IMR-90 (cell line): ENCODE measurements around the gene SLC6A17. TPM values are rescaled to one million over a fixed set of nuclear protein-coding genes. Genes with fewer than 3 reads are reported as not detected.

Source experiments
- ATAC-seq: fragments of 200-7000 bp; cut with Tn5 transposase; 2 replicates; pipeline ENCODE4 v1.9.1; 2020; ENCODE audit warnings: low read depth, mild to moderate bottlenecking, moderate library complexity
- BruUV-seq: library from RNA; stranded (reverse); fragments of 400-500 nt; replicated peaks from 2 replicates; lab custom pipeline; 2021; lab: Mats Ljungman, UMichigan
- CTCF ChIA-PET: fragments of 300-600 bp; formaldehyde crosslinking; extraction: SDS; loops from one replicate; lab custom pipeline; 2021; ENCODE audit warnings: antibody characterized with exemption; lab: Yijun Ruan, JAX
- POLR2A ChIA-PET: fragments of 300-600 bp; sonication (Branson Sonifier 250); formaldehyde crosslinking; loops from one replicate; lab custom pipeline; 2022; ENCODE audit warnings: antibody characterized with exemption; ENCODE audit not compliant: unreplicated experiment; lab: Charles Lee
- DNase-seq: peaks from one replicate; pipeline ENCODE4 v3.0.0; 2013
- H2AFZ ChIP-seq: replicated peaks from 2 replicates; pipeline ENCODE3; 2013; ENCODE audit warnings: low read length, mild to moderate bottlenecking; ENCODE audit not compliant: poor library complexity
- H2AK5ac ChIP-seq: 2 replicates; pipeline ENCODE4 v1.6.1; 2013; ENCODE audit warnings: low read depth, low read length, inconsistent platforms
- H2AK9ac ChIP-seq: replicated peaks from 2 replicates; pipeline ENCODE3; 2013; ENCODE audit warnings: mild to moderate bottlenecking, low read depth, low read length, moderate library complexity; ENCODE audit not compliant: poor library complexity
- H2BK120ac ChIP-seq: 2 replicates; pipeline ENCODE4 v1.6.1; 2013; ENCODE audit warnings: low read depth, low read length, inconsistent platforms
- H2BK15ac ChIP-seq: 3 replicates; pipeline ENCODE4 v1.6.1; 2013; ENCODE audit warnings: low read depth, low read length, inconsistent platforms
- H2BK20ac ChIP-seq: 2 replicates; pipeline ENCODE4 v1.6.1; 2013; ENCODE audit warnings: low read depth, mild to moderate bottlenecking, inconsistent platforms, low read length, moderate library complexity
- H2BK5ac ChIP-seq: 2 replicates; pipeline ENCODE4 v1.6.1; 2013; ENCODE audit warnings: mild to moderate bottlenecking, low read depth, low read length, inconsistent platforms; ENCODE audit not compliant: poor library complexity, severe bottlenecking
- H3K14ac ChIP-seq: replicated peaks from 2 replicates; pipeline ENCODE4 v1.6.1; 2013; ENCODE audit warnings: low read depth, low read length, inconsistent platforms
- H3K18ac ChIP-seq: 2 replicates; pipeline ENCODE4 v1.6.1; 2013; ENCODE audit warnings: low read depth, low read length, control low read depth
- H3K23ac ChIP-seq: 2 replicates; pipeline ENCODE4 v1.6.1; 2013; ENCODE audit warnings: low read depth, low read length, inconsistent platforms
- H3K27ac ChIP-seq: 2 replicates; pipeline ENCODE4 v1.5.1; 2013; ENCODE audit warnings: mild to moderate bottlenecking, control low read depth, low read length; ENCODE audit not compliant: insufficient read depth
- H3K27me3 ChIP-seq: 2 replicates; pipeline ENCODE4 v1.6.1; 2013; ENCODE audit warnings: low read length; ENCODE audit not compliant: control insufficient read depth, insufficient read depth
- H3K36me3 ChIP-seq: 2 replicates; pipeline ENCODE4 v1.6.1; 2013; ENCODE audit warnings: low read length, mixed read lengths; ENCODE audit not compliant: control insufficient read depth, insufficient read depth
- H3K4ac ChIP-seq: 2 replicates; pipeline ENCODE4 v1.6.1; 2013; ENCODE audit warnings: low read depth, low read length, inconsistent platforms
- H3K4me1 ChIP-seq: 2 replicates; pipeline ENCODE4 v1.6.1; 2013; ENCODE audit warnings: low read length, mixed read lengths; ENCODE audit not compliant: control insufficient read depth, insufficient read depth
- H3K4me2 ChIP-seq: 2 replicates; pipeline ENCODE4 v1.6.1; 2013; ENCODE audit warnings: low read depth, mild to moderate bottlenecking, control low read depth, low read length, moderate library complexity
- H3K4me3 ChIP-seq: 2 replicates; pipeline ENCODE4 v1.5.1; 2013; ENCODE audit warnings: low read depth, mild to moderate bottlenecking, control low read depth, low read length, moderate library complexity; ENCODE audit not compliant: insufficient read depth
- H3K56ac ChIP-seq: 2 replicates; pipeline ENCODE4 v1.6.1; 2013; ENCODE audit warnings: low read length, inconsistent platforms; ENCODE audit not compliant: insufficient read depth; ENCODE audit errors: extremely low read depth
- H3K79me1 ChIP-seq, 2 experiments: 2 replicates each; pipeline ENCODE4 v1.6.1; 2013; ENCODE audit warnings: low read length in 2 of 2, inconsistent platforms in 1 of 2, low read depth in 1 of 2
- H3K9ac ChIP-seq: 2 replicates; pipeline ENCODE4 v1.6.1; 2013; ENCODE audit warnings: low read depth, low read length, control low read depth
- H3K9me1 ChIP-seq: 2 replicates; pipeline ENCODE4 v1.6.1; 2013; ENCODE audit warnings: low read length, inconsistent platforms; ENCODE audit not compliant: insufficient read depth
- H3K9me3 ChIP-seq: 2 replicates; pipeline ENCODE4 v1.6.1; 2013; ENCODE audit warnings: low read length; ENCODE audit not compliant: control insufficient read depth, insufficient read depth
- H4K20me1 ChIP-seq: 2 replicates; pipeline ENCODE4 v1.6.1; 2013; ENCODE audit warnings: low read length, inconsistent platforms; ENCODE audit not compliant: insufficient read depth
- H4K5ac ChIP-seq: 2 replicates; pipeline ENCODE4 v1.6.1; 2013; ENCODE audit warnings: mild to moderate bottlenecking, low read depth, low read length, control low read depth
- H4K8ac ChIP-seq, 2 experiments: 2 replicates each; pipeline ENCODE4 v1.6.1; 2013; ENCODE audit warnings: low read depth in 2 of 2, low read length in 2 of 2, control low read depth in 1 of 2, inconsistent platforms in 1 of 2
- H4K91ac ChIP-seq: 2 replicates; pipeline ENCODE4 v1.6.1; 2013; ENCODE audit warnings: low read depth, low read length, inconsistent platforms; ENCODE audit not compliant: insufficient read depth
- BHLHE40 ChIP-seq: fragments of 150-350 bp; IDR thresholded peaks from 2 replicates; pipeline ENCODE4 v1.6.1; 2016; ENCODE audit warnings: mild to moderate bottlenecking, low read depth, low read length
- CEBPB ChIP-seq: IDR thresholded peaks from 2 replicates; pipeline ENCODE4 v1.6.1; 2012; ENCODE audit warnings: low read depth, low read length, improper control_type of control experiment
- CHD1 ChIP-seq: IDR thresholded peaks from 2 replicates; pipeline ENCODE4 v1.6.1; 2012; ENCODE audit warnings: low read depth, low read length, improper control_type of control experiment
- ELK1 ChIP-seq: fragments of 150-350 bp; IDR thresholded peaks from 2 replicates; pipeline ENCODE4 v1.6.1; 2016; ENCODE audit warnings: low read depth, mild to moderate bottlenecking, low read length, moderate library complexity, borderline replicate concordance
- MAFK ChIP-seq: IDR thresholded peaks from 2 replicates; pipeline ENCODE4 v1.6.1; 2012; ENCODE audit warnings: low read depth, low read length, improper control_type of control experiment
- MAZ ChIP-seq: IDR thresholded peaks from 2 replicates; pipeline ENCODE4 v1.6.1; 2012; ENCODE audit warnings: low read depth, mild to moderate bottlenecking, low read length, improper control_type of control experiment, moderate library complexity, borderline replicate concordance
- NFE2L2 ChIP-seq: fragments of 150-350 bp; IDR thresholded peaks from 2 replicates; pipeline ENCODE4 v1.6.1; 2016; ENCODE audit warnings: low read depth, mild to moderate bottlenecking, low read length
- RCOR1 ChIP-seq: IDR thresholded peaks from 2 replicates; pipeline ENCODE4 v1.6.1; 2012; ENCODE audit warnings: mild to moderate bottlenecking, low read length, improper control_type of control experiment; ENCODE audit not compliant: insufficient replicate concordance
- RFX5 ChIP-seq: IDR thresholded peaks from 2 replicates; pipeline ENCODE4 v1.8.0; 2012; ENCODE audit warnings: low read depth, mild to moderate bottlenecking, low read length, moderate library complexity
- SMC3 ChIP-seq: fragments of 150-350 bp; IDR thresholded peaks from 2 replicates; pipeline ENCODE4 v1.6.1; 2016; ENCODE audit warnings: low read depth, mild to moderate bottlenecking, antibody characterized with exemption, low read length, moderate library complexity
- WGBS, 2 experiments: methylation state at CpG; one replicate each; pipeline versions ENCODE4 v1.1.5 to v1.1.7; 2013; ENCODE audit warnings: missing lambda C conversion rate in 2 of 2; ENCODE audit not compliant: insufficient read length in 1 of 2; ENCODE audit errors: extremely low coverage in 2 of 2; 5-methylcytosine and 5-hydroxymethylcytosine counted together
- dilution Hi-C: fragments of 300-500 bp; cut with HindIII; formaldehyde crosslinking; loops from one replicate; pipeline ENCODE4 v1.14.3; 2018; ENCODE audit warnings: low sequenced_read_pairs; ENCODE audit not compliant: unreplicated experiment
- in situ Hi-C: fragments of 300-500 bp; cut with MboI; formaldehyde crosslinking; loops from 3 replicates; pipeline ENCODE4 v1.14.3; 2019; ENCODE audit warnings: low sequenced_read_pairs, inconsistent platforms, mixed read lengths
- intact Hi-C: fragments of 100-400 bp; cut with micrococcal nuclease; formaldehyde crosslinking; loops from 2 replicates; pipeline ENCODE4 v1.10.0; 2022
- polyA plus RNA-seq, 3 experiments: library from polyadenylated mRNA; depleted of rRNA; stranded (reverse); fragments of >200 nt; gene quantifications; 2 replicates each; pipeline ENCODE4 v1.2.3, GENCODE V29; 2012; ENCODE audit warnings: low replicate concordance in 1 of 3
- total RNA-seq: library from RNA; depleted of rRNA; stranded (reverse); fragments of >200 nt; gene quantifications from 2 replicates; pipeline ENCODE4 v1.2.3, GENCODE V29; 2012
- TF ChIP-seq, protein P1 (sequence below): conservative IDR thresholded peaks from 2 replicates; pipeline ENCODE4 v1.5.1; 2012; ENCODE audit warnings: mild to moderate bottlenecking, low read depth, low read length, improper control_type of control experiment

SLC6A17 gene
- total and polyA plus RNA-seq, 2 of the 4 experiments (the other 2 are of a cell fraction): 0.54 to 0.82 TPM

DNA sequence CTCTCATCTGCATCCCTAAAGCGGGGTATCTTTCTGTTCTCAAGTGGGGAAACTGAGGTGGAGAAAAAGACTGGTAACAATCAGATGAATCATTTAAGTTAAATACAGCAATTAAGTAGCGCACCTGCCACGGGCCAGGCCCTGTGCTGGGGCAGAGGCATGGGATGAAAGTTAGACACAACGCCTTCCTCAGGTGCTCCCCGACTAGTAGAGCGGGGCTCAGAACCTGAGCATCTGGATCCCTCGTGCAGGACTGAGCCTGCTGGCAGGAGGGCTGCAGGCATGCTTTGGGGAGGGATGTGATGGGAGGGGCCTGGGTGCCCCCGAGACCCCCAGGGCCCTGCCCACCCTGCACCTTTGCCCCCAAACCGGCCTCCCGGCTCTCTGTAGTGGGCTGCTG, 44.9 kb downstream of the SLC6A17 start:
- Histone ChIP-seq H2BK120ac (no peak overlapping the region), H2AK5ac (no peak overlapping the region), H3K4me1 (no peaks in the 10 kb centered on the region), H2BK15ac (no peak overlapping the region), H3K4me3 (no peak overlapping the region), H3K36me3 (no peaks in the 10 kb centered on the region), H3K4ac (no peak overlapping the region), H4K5ac (no peak overlapping the region), H3K56ac (no peak overlapping the region), H2AK9ac (no peak overlapping the region), H2AFZ (no peak overlapping the region), H3K4me2 (no peak overlapping the region), H2BK5ac (no peak overlapping the region), H3K18ac (no peak overlapping the region), H4K20me1 (no peaks in the 10 kb centered on the region), H3K14ac (no peak overlapping the region), H3K23ac (no peak overlapping the region), H3K27ac (no peak overlapping the region), H3K9me1 (no peaks in the 10 kb centered on the region; the same call in 1 of the 2 replicates), H4K91ac (no peak overlapping the region), H3K9ac (no peak overlapping the region), H3K9me3 (no peaks in the 10 kb centered on the region), H3K27me3 (peaks cover 10% of the 10 kb centered on the region), H2BK20ac (no peak overlapping the region), H3K79me1 (no peaks in the 10 kb centered on the region), H4K8ac (no peak overlapping the region)
- in situ Hi-C loops (no loop called here), dilution Hi-C loops (no loop called here), intact Hi-C loops (no loop called here)
- BruUV-seq: no TSS peak
- WGBS, 2 experiments: no CpG with 5 or more reads among the region's 10 CpGs
- no peak for TF ChIP-seq MAZ
- TF ChIP-seq BHLHE40: no peak
- no peak for TF ChIP-seq SMC3
- TF ChIP-seq MAFK: no peak
- no peak for TF ChIP-seq ELK1
- no peak for TF ChIP-seq CHD1
- no peak for TF ChIP-seq RCOR1
- TF ChIP-seq, protein P1, sequence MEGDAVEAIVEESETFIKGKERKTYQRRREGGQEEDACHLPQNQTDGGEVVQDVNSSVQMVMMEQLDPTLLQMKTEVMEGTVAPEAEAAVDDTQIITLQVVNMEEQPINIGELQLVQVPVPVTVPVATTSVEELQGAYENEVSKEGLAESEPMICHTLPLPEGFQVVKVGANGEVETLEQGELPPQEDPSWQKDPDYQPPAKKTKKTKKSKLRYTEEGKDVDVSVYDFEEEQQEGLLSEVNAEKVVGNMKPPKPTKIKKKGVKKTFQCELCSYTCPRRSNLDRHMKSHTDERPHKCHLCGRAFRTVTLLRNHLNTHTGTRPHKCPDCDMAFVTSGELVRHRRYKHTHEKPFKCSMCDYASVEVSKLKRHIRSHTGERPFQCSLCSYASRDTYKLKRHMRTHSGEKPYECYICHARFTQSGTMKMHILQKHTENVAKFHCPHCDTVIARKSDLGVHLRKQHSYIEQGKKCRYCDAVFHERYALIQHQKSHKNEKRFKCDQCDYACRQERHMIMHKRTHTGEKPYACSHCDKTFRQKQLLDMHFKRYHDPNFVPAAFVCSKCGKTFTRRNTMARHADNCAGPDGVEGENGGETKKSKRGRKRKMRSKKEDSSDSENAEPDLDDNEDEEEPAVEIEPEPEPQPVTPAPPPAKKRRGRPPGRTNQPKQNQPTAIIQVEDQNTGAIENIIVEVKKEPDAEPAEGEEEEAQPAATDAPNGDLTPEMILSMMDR: no peak
- TF ChIP-seq RFX5: no peak
- TF ChIP-seq NFE2L2: no peak
- no peak for TF ChIP-seq CEBPB
- CTCF ChIA-PET: no interaction called here
- no peak for DNase-seq
- POLR2A ChIA-PET: no interaction called here
- ATAC-seq: no peak
